ENCODE data around the gene ZNF513.
A peak's percentile ranks its signal among the peaks of the same experiment; 100 is the strongest.
"Not testable (repeated sequence)": the region's sequence is repeated elsewhere in the genome, so short reads cannot be mapped to it uniquely, and the experiment has no call there.

ZNF513 gene, protein sequence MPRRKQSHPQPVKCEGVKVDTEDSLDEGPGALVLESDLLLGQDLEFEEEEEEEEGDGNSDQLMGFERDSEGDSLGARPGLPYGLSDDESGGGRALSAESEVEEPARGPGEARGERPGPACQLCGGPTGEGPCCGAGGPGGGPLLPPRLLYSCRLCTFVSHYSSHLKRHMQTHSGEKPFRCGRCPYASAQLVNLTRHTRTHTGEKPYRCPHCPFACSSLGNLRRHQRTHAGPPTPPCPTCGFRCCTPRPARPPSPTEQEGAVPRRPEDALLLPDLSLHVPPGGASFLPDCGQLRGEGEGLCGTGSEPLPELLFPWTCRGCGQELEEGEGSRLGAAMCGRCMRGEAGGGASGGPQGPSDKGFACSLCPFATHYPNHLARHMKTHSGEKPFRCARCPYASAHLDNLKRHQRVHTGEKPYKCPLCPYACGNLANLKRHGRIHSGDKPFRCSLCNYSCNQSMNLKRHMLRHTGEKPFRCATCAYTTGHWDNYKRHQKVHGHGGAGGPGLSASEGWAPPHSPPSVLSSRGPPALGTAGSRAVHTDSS

DNA sequence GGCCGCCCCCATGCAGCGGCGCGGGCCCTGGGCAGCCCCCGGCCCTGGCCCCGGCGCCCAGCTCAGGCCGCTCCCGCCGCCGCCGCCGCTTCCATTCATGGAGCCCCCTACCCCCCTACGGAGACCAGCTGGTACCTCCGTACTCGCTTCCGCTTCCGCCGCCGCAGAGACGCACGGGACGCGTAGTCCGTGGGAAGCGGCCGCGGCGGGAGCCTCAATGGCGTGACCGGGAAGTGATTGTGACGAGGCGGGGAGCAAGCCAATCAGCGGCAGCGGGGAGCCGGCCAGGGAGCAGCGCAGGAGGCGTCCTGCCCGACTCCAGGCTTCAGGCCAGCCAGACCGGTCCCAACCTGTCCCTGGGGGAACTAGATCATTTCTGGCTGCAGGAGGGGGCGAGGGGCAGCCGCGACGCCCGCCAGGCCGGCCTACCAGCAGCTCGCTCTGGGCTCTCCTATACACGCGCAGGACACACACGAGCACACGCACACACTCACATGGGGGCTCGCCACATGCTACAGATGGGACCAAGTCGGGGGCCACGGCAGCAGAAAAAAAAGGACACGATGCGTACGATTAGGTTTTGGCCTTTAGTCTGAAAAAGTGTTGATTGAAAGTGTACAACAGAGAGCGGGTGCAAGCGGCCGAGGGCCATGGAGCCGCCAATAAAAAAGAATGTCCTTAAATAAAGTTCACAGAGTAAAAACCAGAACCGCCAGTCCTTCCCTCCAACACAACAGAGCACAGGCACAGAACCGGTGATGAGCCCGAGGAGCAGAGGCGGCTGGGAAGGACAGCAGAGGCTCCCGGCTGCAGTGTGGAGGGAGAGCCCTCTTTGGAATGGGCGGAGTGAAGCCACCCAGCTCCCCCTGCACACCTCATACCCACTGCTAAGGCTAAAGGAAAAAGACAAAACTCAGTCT lies at the start of gene ZNF513:
TSS of gene ZNF513 (minus strand) at position 109 of the 920 bp plus-strand sequence. CDS start 208 bp downstream, outside the sequence.
- peak; percentile 88 for DNase-seq

DNA sequence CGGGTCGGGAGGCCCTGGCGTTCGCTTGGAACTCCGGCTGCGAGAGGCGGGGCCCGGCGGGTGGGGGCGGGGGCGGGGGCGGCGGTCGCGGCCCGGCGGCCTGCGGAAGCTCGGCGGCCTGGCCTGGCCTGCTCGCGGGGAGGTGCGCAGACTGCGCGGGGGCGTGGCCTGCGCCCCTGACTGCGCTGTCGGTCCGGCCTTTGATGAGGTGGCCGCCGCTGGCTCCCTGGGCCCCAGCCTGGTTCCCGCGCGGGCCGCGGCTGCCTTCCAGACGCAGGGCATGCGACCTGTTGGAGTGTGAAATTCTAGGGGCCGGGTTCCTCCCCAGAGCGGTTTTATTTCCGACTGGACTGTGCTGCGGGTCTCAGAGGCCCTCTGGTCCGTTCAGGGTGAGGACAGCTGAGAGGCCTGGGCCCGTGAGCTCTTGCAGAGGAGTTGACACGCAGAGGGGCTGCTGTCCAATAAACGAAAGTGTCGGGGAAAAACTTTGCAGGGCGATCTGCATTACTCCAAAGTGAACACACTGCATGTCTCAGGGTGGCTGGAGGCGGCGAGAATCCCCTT lies 48.5 kb upstream of the ZNF513 start:
- peak; percentile 77 for DNase-seq

DNA sequence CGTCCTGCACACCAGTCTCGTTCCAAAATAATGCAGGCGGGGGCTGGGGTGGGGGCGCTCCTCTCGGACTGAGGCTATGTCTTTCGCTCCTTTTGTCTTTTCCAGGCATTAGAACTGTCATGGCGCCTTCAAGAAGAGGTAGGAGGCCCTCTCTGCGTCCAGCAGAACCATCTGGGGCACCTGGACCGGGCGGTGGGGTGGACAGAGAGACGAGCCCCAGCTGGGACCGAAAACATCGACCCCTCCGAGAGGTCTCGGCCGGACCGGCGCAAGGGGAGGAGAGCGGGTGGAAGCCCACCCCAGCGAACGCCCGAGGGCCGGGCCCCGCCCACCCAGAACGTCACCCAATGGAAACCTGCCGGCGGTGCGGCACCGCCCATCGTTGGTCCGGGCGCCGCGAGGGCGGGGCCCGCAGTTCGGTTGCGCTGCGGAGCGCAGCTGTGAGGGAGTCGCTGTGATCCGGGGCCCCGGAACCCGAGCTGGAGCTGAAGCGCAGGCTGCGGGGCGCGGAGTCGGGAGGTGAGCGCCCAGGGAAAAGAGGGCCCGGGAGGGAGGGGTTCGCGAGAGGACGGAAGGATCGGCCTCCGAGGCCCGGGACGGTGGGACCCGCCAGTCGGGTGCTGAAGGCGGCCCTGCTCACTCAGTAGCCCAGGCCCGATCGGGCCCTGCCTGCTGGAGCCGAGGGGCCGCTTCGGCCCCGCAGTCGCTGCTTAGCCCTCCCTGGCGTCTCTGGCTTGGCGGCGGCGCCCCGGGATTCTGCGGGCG lies 47.9 kb upstream of the ZNF513 start, which contains the start of gene NRBP1:
TSS of gene NRBP1 (plus strand) at position 419 of the 765 bp plus-strand sequence. CDS start 4,643 bp downstream, outside the sequence.
- peak; percentile 94 for DNase-seq

DNA sequence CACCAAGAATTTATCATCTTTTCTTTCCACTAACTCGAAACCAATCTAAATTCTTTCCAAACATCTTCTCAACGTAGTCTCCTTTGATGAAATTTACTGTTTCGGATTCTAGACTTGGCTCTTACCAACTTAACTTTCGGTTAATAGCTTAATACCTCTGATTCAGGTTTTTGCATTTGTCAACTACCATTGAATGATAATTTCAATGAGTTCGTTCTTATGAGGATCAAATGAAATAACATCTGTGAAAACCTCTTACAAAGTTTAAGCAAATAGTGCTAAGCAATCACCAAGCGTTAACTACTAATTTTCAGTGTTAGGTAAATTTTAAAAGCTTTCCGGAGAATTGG lies 47.3 kb upstream of the ZNF513 start:
- no peak for DNase-seq

DNA sequence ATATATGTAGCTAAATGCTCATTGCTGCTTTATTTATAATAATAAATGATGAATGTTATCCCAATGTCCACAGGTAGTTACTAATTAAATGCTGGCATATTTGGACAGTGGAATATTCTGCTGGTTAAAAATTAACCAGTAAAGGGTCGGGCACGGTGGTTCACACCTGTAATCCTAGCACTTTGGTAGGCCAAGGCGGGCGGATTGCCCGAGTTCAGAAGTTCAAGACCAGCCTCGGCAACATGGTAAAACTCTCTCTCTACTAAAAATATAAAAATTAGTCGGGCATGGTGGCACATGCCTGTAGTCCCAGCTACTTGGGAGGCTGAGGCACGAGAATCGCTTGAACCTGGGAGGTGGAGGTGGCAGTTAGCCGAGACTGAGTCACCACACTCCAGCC lies 44.5 kb upstream of the ZNF513 start:
- DNase-seq = not testable (repeated sequence)

DNA sequence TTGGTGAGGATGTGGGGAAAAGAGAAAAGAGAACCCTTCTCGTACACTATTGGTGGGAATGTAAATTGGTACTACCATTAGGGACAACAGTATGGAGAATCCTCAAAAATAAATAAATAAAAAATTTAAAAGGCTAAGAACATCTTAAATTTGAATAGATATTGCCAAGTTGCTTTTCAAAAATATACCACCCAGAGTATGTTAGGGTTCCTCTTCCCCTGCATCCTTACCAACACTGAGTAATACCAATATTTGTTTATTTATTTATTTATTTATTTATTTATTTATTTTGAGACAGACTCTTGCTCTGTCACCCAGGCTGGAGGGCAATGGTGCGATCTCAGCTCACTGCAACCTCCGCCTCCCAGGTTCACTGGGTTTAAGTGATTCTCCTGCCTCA lies 42.4 kb upstream of the ZNF513 start:
- no peak for DNase-seq

DNA sequence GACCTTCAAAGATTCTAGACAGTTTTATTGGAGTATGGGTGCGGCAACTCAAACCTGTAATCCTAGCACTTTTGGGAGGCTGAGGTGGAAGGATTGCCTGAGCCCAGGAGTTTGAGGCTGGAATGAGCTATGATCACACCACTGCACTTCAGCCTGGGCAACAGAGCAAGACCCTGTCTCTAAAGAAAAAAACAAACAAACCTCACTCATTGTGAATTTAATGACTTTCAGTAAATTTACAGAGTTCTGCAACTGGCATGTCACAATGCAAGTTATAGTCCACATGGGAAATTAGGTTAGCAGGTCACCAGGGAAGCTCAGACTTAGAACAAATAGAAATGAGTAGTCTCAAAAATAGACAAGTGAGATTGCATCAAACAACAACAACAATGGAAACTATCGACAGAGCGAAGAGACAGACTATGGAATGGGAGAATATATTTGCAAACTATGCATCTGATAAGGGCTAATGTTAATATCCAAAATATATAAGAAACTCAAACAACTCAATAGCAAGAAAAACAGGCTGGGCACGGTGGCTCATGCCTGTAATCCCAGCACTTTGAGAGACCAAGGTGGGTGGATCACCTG lies 41.2 kb upstream of the ZNF513 start:
- DNase-seq = no peak

DNA sequence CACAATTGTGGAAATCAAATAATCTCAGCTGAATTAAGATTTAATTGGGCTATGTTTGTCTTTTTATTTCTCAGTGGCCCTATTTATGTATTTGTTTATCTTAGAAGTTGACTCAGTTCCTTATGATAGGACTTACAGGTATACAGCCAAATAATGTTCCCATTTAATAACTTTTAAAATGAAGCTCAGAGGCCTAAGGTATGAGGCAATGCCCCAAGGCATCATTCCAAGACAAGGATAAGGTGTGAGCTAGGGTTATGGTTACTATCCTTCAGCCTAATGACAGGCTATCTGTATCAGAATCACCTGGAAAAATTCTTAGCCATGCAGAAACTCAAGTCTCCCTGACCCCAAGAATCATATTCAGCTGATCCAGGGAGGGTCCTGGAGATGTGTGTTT lies 40.5 kb upstream of the ZNF513 start:
- DNase-seq = no peak

DNA sequence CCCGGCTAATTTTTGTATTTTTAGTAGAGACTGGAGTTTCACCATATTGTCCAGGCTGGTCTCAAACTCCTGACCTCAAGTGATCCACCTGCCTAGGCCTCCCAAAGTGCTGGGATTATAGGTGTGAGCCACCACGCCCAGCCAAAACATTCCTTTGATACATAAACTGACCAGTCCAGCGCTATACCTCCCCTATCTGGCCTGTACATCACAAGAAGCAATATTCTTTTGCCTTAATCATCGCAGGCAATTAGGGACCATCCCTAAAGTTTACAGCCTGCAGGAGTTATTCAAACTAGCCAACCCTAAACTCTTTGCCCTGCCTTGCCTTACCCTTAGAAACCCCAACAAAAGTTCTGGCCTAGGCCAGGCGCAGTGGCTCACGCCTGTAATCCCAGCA lies 35.6 kb upstream of the ZNF513 start:
- DNase-seq = no peak

DNA sequence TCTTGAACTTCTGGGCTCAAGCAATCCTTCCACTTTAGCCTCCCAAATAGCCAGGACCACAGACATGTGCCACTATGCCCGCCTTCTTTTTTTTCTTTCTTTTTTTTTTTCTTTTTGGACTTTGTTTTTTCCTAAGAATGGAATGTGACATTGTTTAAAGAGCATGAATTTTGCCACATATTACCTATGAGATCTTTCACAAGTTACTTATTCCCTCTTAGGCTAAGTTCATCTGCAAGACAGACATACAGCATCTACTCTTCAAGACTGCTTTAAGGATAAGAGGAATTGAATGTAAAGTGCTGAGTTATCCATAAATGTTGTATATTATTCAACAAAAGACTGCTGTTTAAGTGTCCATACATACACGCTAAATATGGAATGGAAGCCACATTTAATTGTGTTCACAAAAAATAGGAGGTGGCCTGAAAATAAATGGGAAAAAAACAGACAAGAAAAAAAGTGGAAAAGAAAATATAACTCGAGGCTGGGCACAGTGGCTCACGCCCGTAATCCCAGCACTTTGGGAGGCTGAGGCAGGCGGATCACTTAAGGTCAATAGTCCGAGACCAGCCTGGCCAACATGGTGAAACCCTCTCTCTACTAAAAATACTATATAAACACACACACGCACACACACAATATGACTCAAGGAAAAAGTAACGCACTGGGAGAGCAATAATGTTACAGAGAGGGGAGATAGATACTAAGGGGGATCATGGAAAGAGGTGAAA lies 32.1 kb upstream of the ZNF513 start:
- DNase-seq = no peak

DNA sequence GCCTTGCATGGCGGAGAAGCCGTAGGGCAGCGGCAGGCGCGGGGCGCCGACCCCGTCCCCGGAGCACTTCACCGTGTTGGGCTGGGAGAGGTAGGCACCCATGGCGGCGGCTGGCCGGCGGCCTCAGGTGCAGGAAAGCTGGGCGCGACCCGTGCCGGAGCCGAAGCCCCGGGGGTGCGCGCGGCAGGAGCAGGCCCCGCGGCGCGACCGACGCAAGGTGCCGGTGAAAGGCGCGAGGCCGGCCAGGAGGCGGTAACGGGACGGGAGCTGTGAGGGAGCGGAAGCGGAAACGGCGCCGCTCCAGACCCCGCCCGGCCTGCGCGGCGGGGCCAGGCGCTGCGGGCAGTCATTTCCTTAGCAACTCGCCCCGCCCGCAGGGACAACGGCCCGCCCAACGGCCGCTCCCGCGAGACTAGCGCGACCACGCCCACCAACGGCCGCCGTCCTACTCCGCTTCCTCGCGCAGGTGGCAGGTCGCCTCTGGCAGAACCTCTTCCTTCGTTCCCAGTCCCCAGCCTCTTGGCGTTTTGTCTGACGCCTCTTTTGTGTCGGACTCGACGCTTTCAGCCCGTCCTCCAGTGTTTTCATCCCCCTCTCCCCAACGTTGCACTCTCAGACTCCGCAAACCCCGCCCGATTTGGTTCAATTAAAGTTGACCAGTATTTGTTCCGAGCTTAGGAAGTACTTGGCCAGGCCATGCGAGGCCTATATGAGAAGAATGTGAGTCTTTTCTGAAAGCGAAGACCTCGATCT lies 29.0 kb upstream of the ZNF513 start, which contains the start of gene PPM1G:
TSS of gene PPM1G (minus strand) at position 271 of the 753 bp plus-strand sequence. CDS start at position 102, 169 bp downstream.
- DNase-seq = peak; percentile 98

DNA sequence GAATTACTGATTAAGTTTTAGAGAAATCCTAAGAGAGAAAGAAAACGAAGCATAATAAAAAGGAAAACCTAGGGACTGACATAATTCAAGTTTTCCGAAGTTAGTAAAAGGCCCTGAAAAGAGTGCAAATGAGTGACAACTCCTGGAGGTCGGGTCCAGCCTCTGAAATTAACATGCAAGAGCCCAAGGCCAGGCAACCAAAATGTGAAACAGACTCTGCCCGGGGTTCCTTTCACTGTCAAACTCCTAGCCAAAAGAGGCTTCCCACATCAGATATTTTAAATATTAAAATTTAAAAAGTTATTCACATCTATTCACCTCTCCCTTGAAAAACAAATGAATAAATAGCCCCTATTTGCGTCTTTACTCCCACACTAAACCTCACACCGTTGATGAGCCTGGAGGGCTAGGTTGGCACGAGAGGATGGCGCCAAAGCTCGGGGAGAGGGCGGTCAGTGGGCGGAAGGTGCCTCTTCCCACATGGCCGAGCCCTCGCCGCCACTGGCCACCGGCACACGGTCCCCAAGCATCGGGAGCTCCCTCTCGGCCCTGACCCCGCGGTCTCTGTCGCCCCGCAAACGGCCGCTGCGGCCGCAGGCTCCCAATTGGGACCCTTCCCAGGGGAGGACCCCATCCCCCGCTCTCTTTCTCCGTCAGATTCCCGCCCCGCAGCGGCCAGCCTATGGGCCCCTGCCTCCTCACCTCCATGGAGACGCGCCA lies 28.2 kb upstream of the ZNF513 start:
- peak; percentile 35 for DNase-seq

DNA sequence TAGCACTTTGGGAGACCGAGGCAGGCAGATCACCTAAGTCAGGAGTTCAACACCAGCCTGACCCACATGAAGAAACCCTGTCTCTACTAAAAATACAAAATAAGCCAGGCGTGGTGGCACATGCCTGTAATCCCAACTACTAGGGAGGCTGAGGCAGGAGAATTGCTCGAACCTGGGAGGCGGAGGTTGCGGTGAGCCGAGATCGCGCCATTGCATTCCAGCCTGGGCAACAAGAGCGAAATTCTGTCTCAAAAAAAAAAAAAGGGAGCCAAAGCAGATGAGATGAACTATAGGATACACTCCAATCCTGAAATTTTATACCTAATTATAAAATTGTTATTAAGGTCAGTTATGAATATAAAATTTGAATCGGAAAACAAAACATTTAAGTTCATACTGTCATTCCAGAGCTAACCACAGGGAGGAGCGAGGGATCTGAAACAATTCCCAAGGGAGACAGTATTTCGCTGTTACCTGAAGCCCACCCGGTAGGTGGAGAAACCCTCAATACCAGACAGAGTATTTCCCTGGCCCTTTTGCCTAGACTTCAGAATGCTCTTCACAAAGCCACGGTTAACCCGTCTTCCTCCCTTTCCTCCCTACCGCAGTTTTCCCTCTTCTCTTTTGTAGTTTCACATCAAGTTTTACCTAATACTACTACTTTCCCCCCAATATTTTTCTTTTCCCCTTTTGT lies 27.4 kb upstream of the ZNF513 start:
- no peak for DNase-seq

DNA sequence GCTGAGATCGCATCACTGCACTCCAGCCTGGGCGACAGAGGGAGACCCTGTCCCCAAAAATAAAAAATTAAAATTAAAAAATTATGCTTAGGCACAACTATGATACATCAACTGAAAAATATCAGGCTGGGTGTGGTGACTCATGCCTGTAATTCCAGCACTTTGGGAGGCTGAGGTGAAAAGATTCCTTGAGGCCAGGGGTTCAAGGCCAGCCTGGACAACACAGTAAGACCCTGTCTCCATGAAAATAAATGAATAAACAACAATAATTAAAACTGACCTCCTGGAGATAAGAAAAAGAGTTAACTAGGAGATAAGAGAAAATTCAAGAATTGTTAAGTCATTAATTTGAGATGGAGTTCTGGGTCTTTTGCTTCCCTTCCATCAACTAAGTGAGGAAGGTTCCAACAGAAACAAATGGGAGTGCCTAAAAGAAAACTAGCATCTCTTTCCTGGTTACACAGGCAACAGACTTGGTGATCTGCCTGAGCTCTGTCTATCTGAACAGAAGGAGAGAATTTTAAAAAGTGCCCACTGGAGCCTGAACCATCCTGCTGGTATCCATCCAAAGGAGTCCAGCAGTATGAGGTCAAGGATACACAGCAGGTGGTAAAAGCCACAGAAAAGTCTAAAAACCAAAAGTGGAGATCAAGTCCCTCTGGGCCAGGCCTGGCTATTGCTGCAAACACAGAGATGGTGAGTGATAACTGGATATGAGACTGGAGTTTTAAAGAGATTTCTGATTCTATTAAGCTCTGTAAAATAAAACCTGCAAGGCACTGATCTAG lies 20.0 kb upstream of the ZNF513 start:
- DNase-seq = no peak

DNA sequence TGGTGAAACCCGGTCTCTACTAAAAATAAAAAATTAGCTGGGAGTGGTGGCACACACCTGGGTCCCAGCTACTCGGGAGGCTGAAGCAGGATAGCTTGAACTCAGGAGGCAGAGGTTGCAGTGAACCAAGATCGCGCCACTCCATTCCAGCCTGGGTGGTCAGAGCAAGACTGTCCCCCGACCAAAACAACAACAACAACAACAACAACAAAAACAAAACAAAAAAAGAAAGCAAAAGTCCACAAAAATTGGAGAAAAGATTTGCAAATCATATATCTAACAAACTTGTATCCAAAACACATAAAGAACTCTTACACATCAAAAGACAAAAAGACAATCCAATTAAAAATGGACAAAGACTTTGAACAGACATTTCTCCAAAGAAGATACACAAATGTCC lies 18.4 kb upstream of the ZNF513 start:
- no peak for DNase-seq

DNA sequence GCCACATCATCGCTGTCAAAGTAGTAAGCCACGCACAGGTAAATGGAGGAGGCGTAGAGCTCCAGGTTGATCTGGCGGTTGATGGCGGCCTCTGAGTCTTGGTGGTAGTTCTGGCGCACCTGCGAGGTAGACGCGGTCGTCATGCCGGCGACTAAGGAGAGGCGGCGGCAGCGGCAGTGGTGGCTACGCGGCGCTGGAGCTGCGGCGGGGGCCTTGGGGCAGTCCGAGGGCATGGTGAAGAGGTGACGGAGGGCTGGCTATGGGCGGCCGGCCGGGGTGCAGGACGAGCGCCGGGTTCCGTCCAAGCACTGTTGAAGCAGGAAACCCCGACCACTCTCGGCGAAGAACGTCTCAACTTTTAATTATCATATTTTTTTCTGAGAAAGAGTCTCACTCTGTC lies 12.7 kb upstream of the ZNF513 start:
- DNase-seq = no peak

DNA sequence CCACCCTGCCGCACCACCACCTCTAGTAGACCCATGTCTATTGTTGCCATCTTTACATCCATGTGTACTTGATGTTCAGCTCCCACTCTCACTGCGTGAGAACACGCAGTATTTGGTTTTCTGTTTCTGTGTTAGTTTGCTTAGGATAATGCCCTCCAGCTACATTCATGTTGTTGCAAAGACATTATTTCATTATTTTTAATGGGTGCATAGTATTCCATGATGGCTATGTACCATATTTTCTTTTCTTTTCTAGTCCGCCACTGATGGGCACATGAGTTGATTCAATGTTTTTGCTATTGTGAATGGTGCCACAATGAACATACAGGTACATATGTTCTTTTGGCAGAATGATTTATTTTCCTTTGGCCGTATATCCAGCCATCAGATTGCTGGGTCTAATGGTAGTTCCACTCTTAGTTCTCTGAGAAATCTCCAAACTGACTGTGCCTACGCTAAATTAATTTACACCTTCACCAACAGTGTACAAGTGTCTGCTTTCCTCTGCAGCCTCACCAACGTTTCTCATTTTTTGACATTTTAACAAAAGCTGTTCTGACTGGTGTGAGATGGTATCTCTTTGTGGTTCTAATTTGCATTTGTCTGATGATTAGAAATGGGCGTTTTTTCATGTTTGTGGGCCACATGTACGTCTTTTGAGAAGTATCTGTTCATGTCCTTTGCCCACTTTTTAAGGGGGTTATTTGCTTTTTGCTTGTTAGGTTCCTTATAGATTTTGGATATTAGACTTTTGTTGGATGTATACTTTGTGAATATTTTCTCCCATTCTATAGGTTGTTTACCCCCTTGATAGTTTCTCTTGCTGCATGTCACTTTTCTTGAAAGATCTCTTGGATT lies 10.5 kb upstream of the ZNF513 start:
- no peak for DNase-seq
